A549 (cell line): ENCODE results near the gene KCNQ5. TPM values are rescaled to one million over a fixed set of nuclear protein-coding genes. Genes with fewer than 3 reads are reported as not detected.

ENCODE experiments used
- ATAC-seq, 2 experiments: fragments of 200-7000 bp in 1 of 2; fragments of >200 bp in 1 of 2; cut with Nextera tagmentation in 1 of 2; cut with Tn5 transposase in 1 of 2; 3 replicates each; pipeline versions ENCODE4 v1.8.0 to v1.9.1; 2018 to 2020; ENCODE audit warnings: mild to moderate bottlenecking in 1 of 2, moderate library complexity in 1 of 2
- CTCF ChIA-PET: fragments of 300-600 bp; sonication (Branson Sonifier 250); formaldehyde crosslinking; extraction: SDS; loops from one replicate; lab custom pipeline; 2021; ENCODE audit warnings: antibody characterized with exemption, inconsistent platforms; lab: Yijun Ruan, JAX
- POLR2A ChIA-PET: fragments of 350-600 bp; formaldehyde crosslinking; extraction: SDS; loops from one replicate; lab custom pipeline; 2021; ENCODE audit warnings: antibody characterized with exemption, inconsistent platforms; lab: Yijun Ruan, JAX
- DNase-seq, 2 experiments: peaks; one replicate each; pipeline versions ENCODE4 v3.0.0 to v3.0.0-alpha.2; 2011 to 2016; ENCODE audit warnings: low read depth in 1 of 2, low spot score in 1 of 2
- FAIRE-seq: peaks from 2 replicates; lab custom pipeline; 2011; peaks lifted over from hg19 to GRCh38; lab: Jason Lieb, UNC
- H3K27ac ChIP-seq, 2 experiments: fragments of >200 bp; sonication (Bioruptor Twin); formaldehyde crosslinking; 3 replicates each; pipeline ENCODE4 v1.5.1; 2016 to 2017
- H3K4me1 ChIP-seq: fragments of >200 bp; sonication (Bioruptor Twin); formaldehyde crosslinking; 3 replicates; pipeline ENCODE4 v1.6.1; 2016
- H3K4me2 ChIP-seq: fragments of >200 bp; sonication (Bioruptor Twin); formaldehyde crosslinking; 3 replicates; pipeline ENCODE4 v1.6.1; 2016
- H3K4me3 ChIP-seq: fragments of >200 bp; sonication (Bioruptor Twin); formaldehyde crosslinking; 3 replicates; pipeline ENCODE4 v1.5.1; 2016
- H3K9me3 ChIP-seq: fragments of >200 bp; sonication (Bioruptor Twin); formaldehyde crosslinking; 3 replicates; pipeline ENCODE4 v1.6.1; 2016
- ATOH8 ChIP-seq: fragments of 250-450 bp; sonication (Bioruptor Pico); IDR thresholded peaks from 2 replicates; pipeline ENCODE4 v1.5.0; 2020; ENCODE audit warnings: low read depth, mild to moderate bottlenecking, moderate library complexity
- BHLHE40 ChIP-seq: IDR thresholded peaks from 2 replicates; pipeline ENCODE4 v1.6.1; 2012; ENCODE audit warnings: low read depth, low read length, inconsistent platforms
- CBX2 ChIP-seq: fragments of 200-600 bp; sonication (generic); IDR thresholded peaks from 2 replicates; pipeline ENCODE4 v1.6.1; 2016; ENCODE audit warnings: low read depth, mild to moderate bottlenecking, borderline replicate concordance
- CBX8 ChIP-seq: fragments of 200-600 bp; sonication (generic); IDR thresholded peaks from 2 replicates; pipeline ENCODE4 v1.6.1; 2016
- CTCF ChIP-seq: fragments of >200 bp; sonication (Bioruptor Twin); formaldehyde crosslinking; IDR thresholded peaks from 3 replicates; pipeline ENCODE4 v1.5.1; 2016
- EHF ChIP-seq: fragments of 250-450 bp; sonication (Bioruptor Pico); IDR thresholded peaks from 2 replicates; pipeline ENCODE4 v1.5.0; 2020; ENCODE audit warnings: mild to moderate bottlenecking
- EP300 ChIP-seq, 2 experiments: fragments of >200 bp; sonication (Bioruptor Twin); formaldehyde crosslinking; IDR thresholded peaks; 2 replicates in 1 of 2; 3 replicates in 1 of 2; pipeline ENCODE4 v1.6.1; 2016 to 2017
- ESRRA ChIP-seq: fragments of 150-350 bp; IDR thresholded peaks from 2 replicates; pipeline ENCODE4 v1.6.1; 2014; ENCODE audit warnings: mild to moderate bottlenecking, low read length, borderline replicate concordance
- HDAC2 ChIP-seq: fragments of 200-600 bp; sonication (generic); IDR thresholded peaks from 2 replicates; pipeline ENCODE4 v1.6.1; 2016
- HES2 ChIP-seq: fragments of >200 bp; sonication (Bioruptor Twin); formaldehyde crosslinking; IDR thresholded peaks from 2 replicates; pipeline ENCODE4 v1.6.1; 2016
- JUN ChIP-seq, 2 experiments: fragments of >200 bp; sonication (Bioruptor Twin); formaldehyde crosslinking; IDR thresholded peaks; 2 replicates in 1 of 2; 3 replicates in 1 of 2; pipeline ENCODE4 v1.6.1; 2016 to 2017
- MAX ChIP-seq: IDR thresholded peaks from 2 replicates; pipeline ENCODE4 v1.6.1; 2012
- MAZ ChIP-seq: fragments of 150-350 bp; IDR thresholded peaks from 2 replicates; pipeline ENCODE4 v1.6.1; 2014; ENCODE audit warnings: antibody characterized with exemption, low read depth, low read length, borderline replicate concordance
- NFE2L2 ChIP-seq: fragments of 150-350 bp; conservative IDR thresholded peaks from 2 replicates; pipeline ENCODE4 v1.6.1; 2014; ENCODE audit warnings: low read length
- RAD21 ChIP-seq, 2 experiments: fragments of >200 bp in 1 of 2; sonication (Bioruptor Twin) in 1 of 2; formaldehyde crosslinking in 1 of 2; IDR thresholded peaks in 1 of 2; conservative IDR thresholded peaks in 1 of 2; 2 replicates in 1 of 2; 3 replicates in 1 of 2; pipeline ENCODE4 v1.6.1; 2012 to 2018; ENCODE audit warnings: inconsistent platforms in 1 of 2
- REST ChIP-seq: fragments of 200-600 bp; sonication (generic); IDR thresholded peaks from 2 replicates; pipeline ENCODE4 v1.6.1; 2016; ENCODE audit warnings: antibody characterized with exemption, mild to moderate bottlenecking, moderate library complexity
- RNF2 ChIP-seq: fragments of 200-600 bp; sonication (generic); IDR thresholded peaks from 2 replicates; pipeline ENCODE4 v1.6.1; 2016; ENCODE audit warnings: low read depth, mild to moderate bottlenecking, antibody characterized with exemption, moderate library complexity, borderline replicate concordance
- SMC3 ChIP-seq: fragments of >200 bp; sonication (Bioruptor Twin); formaldehyde crosslinking; IDR thresholded peaks from 3 replicates; pipeline ENCODE4 v1.6.1; 2018; ENCODE audit warnings: inconsistent platforms
- SREBF2 ChIP-seq: fragments of 450-650 bp; IDR thresholded peaks from 2 replicates; pipeline ENCODE4 v1.6.1; 2014; ENCODE audit warnings: mild to moderate bottlenecking, moderate library complexity
- ZSCAN20 ChIP-seq: fragments of 250-450 bp; sonication (Bioruptor Pico); IDR thresholded peaks from 2 replicates; pipeline ENCODE4 v1.8.0; 2022; ENCODE audit warnings: mild to moderate bottlenecking, moderate library complexity
- WGBS: methylation state at CpG from one replicate; pipeline ENCODE4 v1.1.6; 2017; ENCODE audit errors: missing lambda C conversion rate; 5-methylcytosine and 5-hydroxymethylcytosine counted together
- polyA plus RNA-seq, 4 experiments: library from polyadenylated mRNA; depleted of rRNA in 3 of 4; stranded (reverse); fragments of >200 nt; fragmentation: RNase III in 1 of 4; extraction: RNeasy Plus Mini Kit Qiagen cat#74134 plus additional on column Dnase treatment in 1 of 4; gene quantifications; 2 replicates in 3 of 4; 3 replicates in 1 of 4; pipeline ENCODE4 v1.2.3, GENCODE V29; 2011 to 2017

KCNQ5 gene
- polyA plus RNA-seq, 2 of the 4 experiments (the other 2 are of a cell fraction): 1.2 to 1.3 TPM

- no peak for DNase-seq
- TF ChIP-seq MAZ (no peak), HDAC2 (no peak), RNF2 (no peak), CBX8 (no peak), SMC3 (no peak), SREBF2 (no peak), JUN (IDR thresholded peaks at IDR 0.05) (no peak), ATOH8 (CRISPR knock-in tag) (no peak)
- no peak for ATAC-seq
- Histone ChIP-seq H3K4me2 (no peak overlapping the region), H3K4me3 (no peak overlapping the region), H3K4me1 (peaks cover 10% of the 10 kb centered on the region), H3K9me3 (no peaks in the 10 kb centered on the region), H3K27ac (no peak overlapping the region)
- ChIA-PET POLR2A (no interaction called here), CTCF (no interaction called here)
- FAIRE-seq: no peak
These were observed 350.7 kb downstream of the KCNQ5 start for GRCh38 chr6:72972579-72972978.

GRCh38 chr6:72974276-72974675, 352.4 kb downstream of the KCNQ5 start:
- Histone ChIP-seq H3K4me2 (no peak overlapping the region), H3K9me3 (no peaks in the 10 kb centered on the region), H3K4me1 (peaks cover 2% of the 10 kb centered on the region; the same call in 1 of the 3 replicates), H3K27ac (no peak overlapping the region), H3K4me3 (no peak overlapping the region)
- CTCF ChIA-PET: interaction anchor here (0.6 kb wide), 1 partner anchor 186 kb away, joined by 3 read pairs; no protein-coding TSS in a partner anchor
- TF ChIP-seq CTCF (no peak), BHLHE40 (no peak), CBX8 (no peak), NFE2L2 (no peak)
- ATAC-seq: no peak
- POLR2A ChIA-PET: no interaction called here
- 74% methylated on average over 2 of the region's 2 CpGs for WGBS
- DNase-seq: no peak
- no peak for FAIRE-seq

GRCh38 chr6:72975352-72975752, 353.5 kb downstream of the KCNQ5 start:
- no peak for TF ChIP-seq MAX
- no peak for TF ChIP-seq RAD21 (conservative IDR thresholded peaks at IDR 0.05 in 1 of 2, IDR thresholded peaks at IDR 0.05 in 1 of 2)
- TF ChIP-seq EP300 (IDR thresholded peaks at IDR 0.05): no peak
- TF ChIP-seq REST: no peak
- TF ChIP-seq ESRRA: no peak
- no peak for TF ChIP-seq CBX2
- no peak for TF ChIP-seq HES2
- TF ChIP-seq EHF (CRISPR knock-in tag): no peak
- no peak for TF ChIP-seq ZSCAN20 (CRISPR knock-in tag)
- Histone ChIP-seq H3K27ac (no peak overlapping the region), H3K4me3 (no peak overlapping the region), H3K4me2 (no peak overlapping the region), H3K9me3 (no peaks in the 10 kb centered on the region), H3K4me1 (no peaks in the 10 kb centered on the region)
- ChIA-PET POLR2A (no interaction called here), CTCF (no interaction called here)
- FAIRE-seq (no peak), ATAC-seq (no peak), DNase-seq (no peak)
- 81% methylated on average over 1 of the region's 1 CpG for WGBS
